ENCODE measurements around the gene EGFR.

DNA sequence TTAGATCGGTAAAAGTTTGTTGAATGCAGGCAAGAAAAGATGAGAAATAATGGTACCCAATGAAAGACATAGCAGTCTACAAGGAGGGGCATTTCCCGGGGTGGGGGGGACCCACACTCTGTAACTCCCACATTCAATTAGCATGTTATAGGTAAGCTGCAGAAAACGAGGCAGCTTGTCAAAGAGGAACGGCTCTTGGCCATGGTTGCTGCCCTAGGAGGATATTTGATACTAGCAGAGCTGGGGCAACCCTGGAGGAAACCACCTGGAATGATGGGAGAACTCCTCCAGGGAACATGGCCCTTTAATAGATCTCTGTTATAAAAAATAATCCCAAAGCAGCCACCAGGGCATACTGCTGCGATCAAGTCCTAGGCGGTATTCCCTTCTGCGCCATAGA, 98.5 kb downstream of the EGFR start:
- TF ChIP-seq FOXP2 (optimal IDR thresholded peaks at IDR 0.05; ENCODE audit: borderline replicate concordance, extremely low read depth, extremely low read length, insufficient read depth) = no peak
- TF ChIP-seq POLR2AphosphoS5 (IDR thresholded peaks at IDR 0.05; ENCODE audit: low read depth, low read length) = no peak
- no peak for TF ChIP-seq TAF1 (IDR thresholded peaks at IDR 0.05; ENCODE audit: borderline replicate concordance, insufficient read depth, low read length)
- TF ChIP-seq, protein P1, sequence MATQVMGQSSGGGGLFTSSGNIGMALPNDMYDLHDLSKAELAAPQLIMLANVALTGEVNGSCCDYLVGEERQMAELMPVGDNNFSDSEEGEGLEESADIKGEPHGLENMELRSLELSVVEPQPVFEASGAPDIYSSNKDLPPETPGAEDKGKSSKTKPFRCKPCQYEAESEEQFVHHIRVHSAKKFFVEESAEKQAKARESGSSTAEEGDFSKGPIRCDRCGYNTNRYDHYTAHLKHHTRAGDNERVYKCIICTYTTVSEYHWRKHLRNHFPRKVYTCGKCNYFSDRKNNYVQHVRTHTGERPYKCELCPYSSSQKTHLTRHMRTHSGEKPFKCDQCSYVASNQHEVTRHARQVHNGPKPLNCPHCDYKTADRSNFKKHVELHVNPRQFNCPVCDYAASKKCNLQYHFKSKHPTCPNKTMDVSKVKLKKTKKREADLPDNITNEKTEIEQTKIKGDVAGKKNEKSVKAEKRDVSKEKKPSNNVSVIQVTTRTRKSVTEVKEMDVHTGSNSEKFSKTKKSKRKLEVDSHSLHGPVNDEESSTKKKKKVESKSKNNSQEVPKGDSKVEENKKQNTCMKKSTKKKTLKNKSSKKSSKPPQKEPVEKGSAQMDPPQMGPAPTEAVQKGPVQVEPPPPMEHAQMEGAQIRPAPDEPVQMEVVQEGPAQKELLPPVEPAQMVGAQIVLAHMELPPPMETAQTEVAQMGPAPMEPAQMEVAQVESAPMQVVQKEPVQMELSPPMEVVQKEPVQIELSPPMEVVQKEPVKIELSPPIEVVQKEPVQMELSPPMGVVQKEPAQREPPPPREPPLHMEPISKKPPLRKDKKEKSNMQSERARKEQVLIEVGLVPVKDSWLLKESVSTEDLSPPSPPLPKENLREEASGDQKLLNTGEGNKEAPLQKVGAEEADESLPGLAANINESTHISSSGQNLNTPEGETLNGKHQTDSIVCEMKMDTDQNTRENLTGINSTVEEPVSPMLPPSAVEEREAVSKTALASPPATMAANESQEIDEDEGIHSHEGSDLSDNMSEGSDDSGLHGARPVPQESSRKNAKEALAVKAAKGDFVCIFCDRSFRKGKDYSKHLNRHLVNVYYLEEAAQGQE (IDR thresholded peaks at IDR 0.05; ENCODE audit: insufficient read depth in 1 of 2, low read depth in 2 of 2, low read length in 2 of 2) = no peak
- no peak for TF ChIP-seq SIN3A (IDR thresholded peaks at IDR 0.05; ENCODE audit: borderline replicate concordance, insufficient read depth, low read length)

All from PFSK-1 (cell line).